ENCODE data around the gene MADD.

- TF ChIP-seq POLR2A (IDR thresholded peaks at IDR 0.05): no peak
- TF ChIP-seq CTCF (IDR thresholded peaks at IDR 0.05): no peak
These were observed 63.0 kb downstream of the MADD start for GRCh38 chr11:47332791-47333525.

Measured in heart left ventricle (tissue), 13 donors.